Subcutaneous adipose tissue (tissue), 4 donors: ENCODE data around the gene LMNA. TPM values are rescaled to one million over a fixed set of nuclear protein-coding genes. Genes with fewer than 3 reads are reported as not detected.

ENCODE experiments used
- total RNA-seq, 4 donors: library from RNA; depleted of rRNA; stranded (reverse); fragments of >200 nt; gene quantifications; one replicate each; pipeline ENCODE4 v1.1.0, GENCODE V29; 2016
- TF ChIP-seq, protein P1 (sequence below): fragments of 450-650 bp; IDR thresholded peaks from one replicate; pipeline ENCODE4 v1.5.1; 2016; ENCODE audit warnings: low read depth, mild to moderate bottlenecking, control low read depth, antibody characterized with exemption, moderate library complexity

Gene LMNA
- total RNA-seq, 4 donors from 2014 or later, result 210 to 349 (median 281) TPM

DNA sequence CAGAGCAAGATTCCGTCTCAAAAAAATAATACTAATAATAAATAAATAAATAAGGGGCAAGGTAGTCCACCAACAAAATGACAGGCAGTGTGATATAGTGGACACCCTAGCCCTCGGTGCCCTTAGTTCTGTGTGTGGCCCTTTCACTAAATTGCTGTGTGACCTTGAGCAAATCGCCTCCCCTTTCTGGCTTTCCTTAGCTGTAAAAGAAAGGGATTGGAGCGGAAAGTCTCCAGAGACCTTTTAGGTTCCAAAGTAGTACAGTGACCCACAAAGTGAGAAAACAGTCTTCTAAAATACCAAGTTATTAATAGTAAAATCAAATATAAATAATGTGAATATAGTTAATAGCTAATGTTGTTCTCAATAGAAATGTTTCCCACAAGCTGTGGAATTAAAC, 7.6 kb downstream of the LMNA start:
- TF ChIP-seq, protein P1, sequence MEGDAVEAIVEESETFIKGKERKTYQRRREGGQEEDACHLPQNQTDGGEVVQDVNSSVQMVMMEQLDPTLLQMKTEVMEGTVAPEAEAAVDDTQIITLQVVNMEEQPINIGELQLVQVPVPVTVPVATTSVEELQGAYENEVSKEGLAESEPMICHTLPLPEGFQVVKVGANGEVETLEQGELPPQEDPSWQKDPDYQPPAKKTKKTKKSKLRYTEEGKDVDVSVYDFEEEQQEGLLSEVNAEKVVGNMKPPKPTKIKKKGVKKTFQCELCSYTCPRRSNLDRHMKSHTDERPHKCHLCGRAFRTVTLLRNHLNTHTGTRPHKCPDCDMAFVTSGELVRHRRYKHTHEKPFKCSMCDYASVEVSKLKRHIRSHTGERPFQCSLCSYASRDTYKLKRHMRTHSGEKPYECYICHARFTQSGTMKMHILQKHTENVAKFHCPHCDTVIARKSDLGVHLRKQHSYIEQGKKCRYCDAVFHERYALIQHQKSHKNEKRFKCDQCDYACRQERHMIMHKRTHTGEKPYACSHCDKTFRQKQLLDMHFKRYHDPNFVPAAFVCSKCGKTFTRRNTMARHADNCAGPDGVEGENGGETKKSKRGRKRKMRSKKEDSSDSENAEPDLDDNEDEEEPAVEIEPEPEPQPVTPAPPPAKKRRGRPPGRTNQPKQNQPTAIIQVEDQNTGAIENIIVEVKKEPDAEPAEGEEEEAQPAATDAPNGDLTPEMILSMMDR, result no peak

DNA sequence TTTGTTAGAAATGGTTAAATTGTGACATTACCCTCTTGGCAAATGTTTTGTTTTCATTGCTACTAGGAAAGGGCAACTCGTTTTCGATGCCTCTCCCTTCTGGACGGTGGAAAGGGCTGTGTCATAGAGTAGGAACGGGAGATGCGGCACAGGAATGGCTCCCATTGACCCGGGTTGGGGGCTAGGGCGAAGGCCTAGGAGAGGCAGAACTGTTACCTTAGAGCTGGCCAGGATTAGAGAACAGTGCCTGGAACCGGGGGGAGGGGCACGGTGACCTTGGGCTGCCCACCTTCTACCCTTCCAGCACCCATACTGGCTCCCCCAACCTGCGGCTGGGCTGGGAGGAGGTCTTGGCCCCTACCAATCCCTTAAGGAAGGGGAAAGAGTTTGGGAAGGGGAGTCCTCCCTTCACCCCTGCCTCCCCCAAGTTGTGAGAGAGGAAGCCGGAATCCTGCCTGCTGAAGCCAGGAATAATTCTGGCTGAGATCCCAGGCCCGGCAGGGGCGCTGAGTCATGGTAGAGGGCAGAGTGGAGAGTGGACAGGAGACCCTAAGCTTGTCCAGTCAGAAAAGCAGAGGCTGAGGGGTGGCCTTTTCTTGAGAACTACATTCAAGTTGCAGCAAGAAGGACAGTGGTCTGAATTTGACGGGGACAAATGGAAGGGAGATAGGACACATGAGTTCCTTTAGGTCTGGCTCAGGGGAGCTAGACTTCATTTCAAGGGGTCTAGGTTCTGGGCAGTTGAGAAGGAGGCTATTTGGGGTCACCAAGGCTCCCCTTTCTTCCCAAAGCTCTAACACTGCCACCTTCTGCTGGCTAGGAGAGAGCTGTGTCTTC, 8.2 kb downstream of the LMNA start:
- TF ChIP-seq, protein P1, result no peak

DNA sequence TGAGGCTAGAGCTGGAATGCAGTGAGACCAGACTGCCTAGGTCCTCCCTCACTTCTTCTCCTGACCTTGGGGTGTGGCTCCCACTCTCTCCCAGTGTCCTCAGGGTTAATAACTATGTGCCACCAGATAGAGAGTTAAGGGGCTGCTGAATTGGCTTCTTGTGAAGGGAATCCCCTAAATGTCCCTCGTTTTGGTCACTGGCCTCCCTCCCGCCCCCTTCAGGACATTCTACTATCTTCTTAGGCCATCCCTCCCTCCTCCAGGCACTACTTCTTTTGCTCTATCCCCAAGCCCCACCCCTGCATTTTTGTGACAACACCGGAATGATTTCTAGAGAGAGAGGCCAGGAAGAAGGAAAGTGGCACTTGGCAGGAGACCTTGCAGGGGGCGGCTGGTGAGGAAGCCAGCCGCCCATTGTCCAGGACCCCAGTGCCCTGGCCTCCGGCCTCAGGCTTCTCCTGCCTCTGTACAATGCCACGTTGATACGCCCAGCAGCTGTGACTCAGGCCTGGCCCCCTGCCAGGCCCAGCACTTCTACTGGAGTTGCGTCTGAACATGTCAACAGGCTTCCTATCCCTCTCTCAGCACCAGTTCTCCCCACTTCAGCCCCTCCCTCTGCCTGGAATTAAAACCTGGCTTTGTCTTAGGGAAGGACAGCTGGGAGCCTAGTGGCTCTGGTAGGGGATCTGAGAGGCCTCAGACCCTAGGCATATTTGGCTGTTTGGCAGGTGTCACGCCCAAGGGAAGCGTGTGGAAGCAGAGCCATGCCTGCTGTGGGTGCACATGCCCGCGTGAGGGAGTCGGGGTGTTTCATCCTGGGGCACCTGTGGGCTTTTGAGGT, 9.1 kb downstream of the LMNA start:
- TF ChIP-seq, protein P1, result no peak

DNA sequence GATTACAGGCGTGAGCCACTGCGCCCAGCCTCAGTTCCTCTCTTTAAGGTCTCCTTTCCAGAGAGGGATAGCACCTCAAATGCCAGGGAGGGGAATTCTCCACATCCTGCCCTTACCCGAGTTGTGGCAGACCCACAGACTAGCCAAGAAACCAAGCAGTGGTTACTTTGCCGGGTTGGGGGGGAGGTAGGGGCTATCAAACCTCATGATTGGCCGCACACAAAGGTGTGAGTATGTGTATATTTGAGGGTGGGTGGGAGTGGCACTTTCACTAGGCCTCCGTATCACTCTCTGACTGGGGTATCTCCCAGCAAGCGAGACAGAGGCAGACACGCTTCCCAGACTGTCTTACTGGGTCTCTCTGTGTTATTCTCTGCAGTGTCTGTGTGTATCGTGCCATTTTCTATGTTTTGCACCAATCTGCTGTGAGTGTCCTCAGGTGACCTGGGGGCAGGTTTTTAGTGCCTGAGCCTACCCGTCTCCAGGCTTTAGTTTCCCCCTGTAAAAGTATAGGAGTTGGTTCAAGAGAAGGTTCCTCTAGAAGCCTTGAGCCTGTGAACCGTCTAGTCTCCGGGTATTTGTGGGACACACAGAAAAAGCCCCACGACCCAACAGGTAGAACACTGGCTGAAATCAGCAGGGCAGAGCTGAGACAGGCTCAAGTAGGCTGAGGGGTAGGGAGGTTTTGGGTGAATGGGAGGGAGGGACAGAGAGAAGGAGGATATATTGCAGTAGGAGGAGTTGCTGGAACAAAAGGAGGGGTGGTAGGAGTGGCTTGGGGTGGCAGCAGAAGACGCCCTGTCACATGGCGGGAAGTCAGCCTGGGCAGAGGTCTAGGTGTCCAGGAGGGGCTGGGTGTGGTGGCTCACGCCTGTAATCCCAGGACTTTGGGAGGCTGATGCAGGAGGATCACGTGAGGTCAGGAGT, 10.3 kb downstream of the LMNA start:
- TF ChIP-seq, protein P1, result no peak

DNA sequence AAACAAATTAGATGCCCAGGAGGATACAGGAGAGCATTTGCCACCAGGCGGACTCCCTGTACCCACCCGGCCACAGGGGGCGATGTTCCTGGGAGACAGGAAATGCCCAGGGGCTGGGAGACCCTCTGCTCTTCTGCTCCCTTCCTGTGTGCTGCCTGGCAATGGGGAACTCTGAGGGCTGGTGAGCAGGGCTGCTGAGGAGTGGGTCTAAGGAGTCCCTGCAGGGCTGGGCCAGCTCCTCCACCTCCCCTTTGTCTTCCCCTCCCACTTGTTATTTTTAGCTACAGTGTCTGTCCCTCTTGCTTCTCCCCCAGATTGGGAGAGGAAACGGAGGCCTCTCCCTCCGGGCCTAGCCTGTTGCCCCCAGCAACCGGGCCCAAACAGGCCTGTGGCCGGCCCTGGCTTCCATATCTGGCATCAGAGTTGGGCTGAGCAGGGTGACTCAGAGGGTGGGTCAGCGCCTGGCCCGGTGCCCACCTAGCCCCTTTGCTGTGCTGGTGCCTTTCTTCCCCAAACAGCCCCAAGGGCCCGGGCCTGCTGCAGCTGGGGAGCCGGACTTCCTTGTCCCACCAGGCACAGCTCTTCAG, 11.6 kb downstream of the LMNA start:
- TF ChIP-seq, protein P1, result no peak

DNA sequence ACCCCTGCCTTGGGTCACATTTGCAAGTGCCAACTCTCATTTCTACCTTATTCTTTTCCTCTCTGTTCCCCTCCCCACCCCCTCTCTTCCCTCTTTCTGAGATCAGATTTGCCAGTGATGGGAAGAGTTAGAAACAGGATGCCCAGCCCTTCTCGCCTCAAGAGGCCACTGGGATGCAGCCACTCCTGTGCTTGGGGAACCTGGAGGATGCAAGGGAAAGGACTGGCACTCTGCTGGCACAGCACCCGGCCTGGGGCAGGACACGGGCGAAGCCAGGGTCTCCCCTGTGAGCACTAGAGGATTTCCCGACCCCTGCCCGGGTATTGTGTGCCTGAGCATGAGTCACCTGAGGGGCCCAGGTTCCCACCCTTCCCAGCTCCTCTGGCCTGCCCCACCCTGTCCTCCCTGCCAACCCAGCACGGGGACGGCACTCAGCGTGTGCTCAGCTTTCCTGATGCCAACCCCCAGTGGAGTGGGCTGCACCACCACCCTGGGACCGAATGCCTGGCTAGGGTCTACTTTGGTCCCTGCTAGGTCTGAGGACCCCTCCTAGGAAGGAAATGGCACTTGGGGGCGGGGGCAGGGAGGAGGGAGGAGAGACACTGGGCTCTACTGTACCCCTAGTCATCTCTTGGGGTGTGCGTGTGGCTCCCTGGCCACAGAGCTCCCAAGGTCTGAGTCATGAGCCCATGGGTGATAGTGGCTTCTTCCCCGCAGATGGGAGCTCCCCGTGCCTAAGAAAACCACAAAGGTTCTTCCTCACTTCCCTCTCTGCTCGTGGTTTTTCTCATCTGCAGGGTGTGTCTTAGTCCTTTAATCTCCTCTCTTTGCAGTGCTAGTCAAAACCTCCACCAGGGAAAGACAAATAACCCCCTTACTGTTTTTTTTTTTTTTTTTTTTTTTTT, 12.4 kb downstream of the LMNA start:
- TF ChIP-seq, protein P1, result no peak
